ENCODE measurements around the gene SMARCAD1.

The SMARCAD1 gene

GRCh38 chr4:94240384-94240783 lies 32.7 kb downstream of the SMARCAD1 start:
- H3K36me3 ChIP-seq = peaks cover 8% of the 10 kb centered on the region
- no peak overlapping the region for H3K27ac ChIP-seq
- TF ChIP-seq CTCF (IDR thresholded peaks at IDR 0.05) = no peak
- H3K27me3 ChIP-seq = no peaks in the 10 kb centered on the region
- no peak overlapping the region for H3K4me3 ChIP-seq (ENCODE audit: low read depth in 1 of 2, low read length in 1 of 2)
- no peaks in the 10 kb centered on the region for H3K4me1 ChIP-seq (ENCODE audit: control insufficient read depth in 1 of 2, insufficient read depth in 1 of 2, low read depth in 1 of 2, low read length in 1 of 2)
- H3K9me3 ChIP-seq = no peaks in the 10 kb centered on the region

GRCh38 chr4:94244087-94244828 lies 36.6 kb downstream of the SMARCAD1 start:
- no peak overlapping the region for H3K4me3 ChIP-seq (ENCODE audit: low read depth in 1 of 2, low read length in 1 of 2)
- no peaks in the 10 kb centered on the region for H3K27me3 ChIP-seq
- no peak overlapping the region for H3K27ac ChIP-seq
- no peaks in the 10 kb centered on the region for H3K4me1 ChIP-seq (ENCODE audit: control insufficient read depth in 1 of 2, insufficient read depth in 1 of 2, low read depth in 1 of 2, low read length in 1 of 2)
- H3K36me3 ChIP-seq = peaks cover 14% of the 10 kb centered on the region
- TF ChIP-seq CTCF (IDR thresholded peaks at IDR 0.05) = no peak
- H3K9me3 ChIP-seq = no peaks in the 10 kb centered on the region

DNA sequence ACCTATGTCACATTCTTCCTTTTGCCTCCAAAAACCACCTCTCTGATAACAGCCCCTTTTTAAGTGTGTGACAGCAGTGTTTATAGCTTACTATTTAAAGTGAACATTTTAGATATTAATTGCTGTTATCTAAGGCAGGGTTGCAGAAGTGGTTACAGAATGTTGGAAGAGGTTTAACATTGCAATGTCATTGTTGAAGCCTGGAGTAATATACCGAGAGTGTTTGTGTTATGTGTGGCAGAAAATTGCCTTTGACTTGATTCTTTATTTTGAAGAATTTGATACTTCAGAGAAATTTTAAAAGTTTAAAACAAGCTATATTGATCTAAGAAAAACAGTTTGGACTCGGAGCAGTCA lies 37.1 kb downstream of the SMARCAD1 start:
- Histone ChIP-seq H3K4me1 (ENCODE audit: control insufficient read depth in 1 of 2, insufficient read depth in 1 of 2, low read depth in 1 of 2, low read length in 1 of 2) (no peaks in the 10 kb centered on the region), H3K27me3 (no peaks in the 10 kb centered on the region), H3K27ac (no peak overlapping the region), H3K4me3 (ENCODE audit: low read depth in 1 of 2, low read length in 1 of 2) (no peak overlapping the region), H3K36me3 (peaks cover 14% of the 10 kb centered on the region), H3K9me3 (no peaks in the 10 kb centered on the region)
- no peak for TF ChIP-seq CTCF (IDR thresholded peaks at IDR 0.05)

DNA sequence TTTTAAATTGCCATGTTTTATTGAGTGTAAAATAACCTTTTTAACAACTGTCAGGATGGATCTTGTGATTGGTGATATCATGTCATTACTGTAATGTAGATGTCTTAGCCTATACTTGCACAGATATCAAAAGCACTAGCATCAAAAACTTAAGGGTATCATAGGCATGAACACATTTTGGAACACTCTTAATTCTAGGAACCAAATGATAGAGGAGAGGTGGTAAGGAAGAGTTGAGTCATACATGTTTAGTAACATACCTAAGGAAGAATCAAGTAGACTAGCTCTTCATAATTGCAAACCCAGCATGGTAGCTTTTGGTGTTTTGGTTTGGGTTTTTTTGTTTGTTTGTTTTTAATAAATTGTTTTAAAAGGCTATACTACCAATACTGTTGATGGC lies 43.4 kb downstream of the SMARCAD1 start:
- Histone ChIP-seq H3K27me3 (no peaks in the 10 kb centered on the region), H3K36me3 (peaks cover 20% of the 10 kb centered on the region), H3K27ac (no peak overlapping the region), H3K9me3 (no peaks in the 10 kb centered on the region), H3K4me1 (ENCODE audit: control insufficient read depth in 1 of 2, insufficient read depth in 1 of 2, low read depth in 1 of 2, low read length in 1 of 2) (no peaks in the 10 kb centered on the region), H3K4me3 (ENCODE audit: low read depth in 1 of 2, low read length in 1 of 2) (no peak overlapping the region)
- no peak for TF ChIP-seq CTCF (IDR thresholded peaks at IDR 0.05)

DNA sequence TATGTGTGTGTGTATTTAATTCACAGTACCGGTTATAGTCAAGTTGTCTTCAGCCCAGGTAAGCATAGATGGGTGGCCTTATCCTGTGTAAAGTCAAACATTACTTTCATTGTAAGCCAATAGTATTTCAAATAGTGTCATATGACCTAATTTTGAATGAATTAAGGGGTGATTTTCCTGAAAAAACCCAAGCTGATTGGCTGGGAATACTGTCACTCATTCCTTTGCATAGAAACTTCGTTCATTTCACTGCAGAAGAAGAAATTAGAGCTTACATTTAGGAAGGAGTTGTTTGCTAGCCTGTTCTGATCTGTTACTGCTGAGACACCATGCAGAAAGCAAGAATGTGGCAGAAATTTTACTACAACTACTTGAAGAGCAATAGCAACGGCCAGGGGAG lies 45.4 kb downstream of the SMARCAD1 start:
- Histone ChIP-seq H3K9me3 (no peaks in the 10 kb centered on the region), H3K27me3 (no peaks in the 10 kb centered on the region), H3K4me1 (ENCODE audit: control insufficient read depth in 1 of 2, insufficient read depth in 1 of 2, low read depth in 1 of 2, low read length in 1 of 2) (no peaks in the 10 kb centered on the region), H3K4me3 (ENCODE audit: low read depth in 1 of 2, low read length in 1 of 2) (no peak overlapping the region), H3K27ac (no peak overlapping the region), H3K36me3 (peaks cover 13% of the 10 kb centered on the region)
- TF ChIP-seq CTCF (IDR thresholded peaks at IDR 0.05) = no peak

All from neutrophil (primary cell).